HEK293 (cell line): ENCODE data around the gene HMX2.
A peak's percentile ranks its signal among the peaks of the same experiment; 100 is the strongest.

Experiments used
- CTCF ChIA-PET: fragments of 350-600 bp; formaldehyde crosslinking; extraction: SDS; loops from one replicate; lab custom pipeline; 2021; ENCODE audit warnings: antibody characterized with exemption; lab: Yijun Ruan, JAX
- POLR2A ChIA-PET: fragments of 300-600 bp; formaldehyde crosslinking; extraction: SDS; loops from one replicate; lab custom pipeline; 2020; ENCODE audit warnings: antibody characterized with exemption, inconsistent platforms; lab: Yijun Ruan, JAX
- H3K27ac ChIP-seq: fragments of 200-500 bp; sonication (Bioruptor generic); 2 replicates; pipeline ENCODE4 v1.5.1; 2014; ENCODE audit warnings: low read depth, low read length, control low read depth, inconsistent platforms; ENCODE audit errors: extremely low read depth
- H3K36me3 ChIP-seq, 2 experiments: fragments of 200-500 bp in 1 of 2; sonication (Bioruptor generic) in 1 of 2; 1 replicate in 1 of 2; 2 replicates in 1 of 2; pipeline ENCODE4 v1.5.1; 2014 to 2017; ENCODE audit warnings: inconsistent platforms in 2 of 2, low read length in 2 of 2; ENCODE audit not compliant: control insufficient read depth in 2 of 2, insufficient read depth in 1 of 2
- H3K4me1 ChIP-seq: fragments of 200-500 bp; sonication (Bioruptor generic); 2 replicates; pipeline ENCODE4 v1.5.1; 2014; ENCODE audit warnings: mild to moderate bottlenecking, low read length, inconsistent platforms; ENCODE audit not compliant: control insufficient read depth, insufficient read depth
- H3K4me3 ChIP-seq: 2 replicates; pipeline ENCODE4 v1.5.1; 2011; ENCODE audit warnings: low read depth, mild to moderate bottlenecking, control low read depth, low read length, moderate library complexity
- H3K9me3 ChIP-seq: fragments of 200-500 bp; sonication (Bioruptor generic); 2 replicates; pipeline ENCODE4 v1.5.1; 2014; ENCODE audit warnings: low read depth, low read length, inconsistent platforms; ENCODE audit not compliant: control insufficient read depth, insufficient read depth
- FEZF1 ChIP-seq: fragments of 450-650 bp; formaldehyde crosslinking; IDR thresholded peaks from 2 replicates; pipeline ENCODE4 v1.5.1; 2016; ENCODE audit warnings: missing biosample characterization, missing genetic modification characterization
- PRDM1 ChIP-seq: fragments of 450-650 bp; formaldehyde crosslinking; IDR thresholded peaks from 2 replicates; pipeline ENCODE4; 2016; ENCODE audit warnings: missing biosample characterization, missing genetic modification characterization
- PRDM2 ChIP-seq: fragments of 450-650 bp; formaldehyde crosslinking; IDR thresholded peaks from 2 replicates; pipeline ENCODE4 v1.5.1; 2016; ENCODE audit warnings: missing biosample characterization, missing genetic modification characterization, borderline replicate concordance
- TCF7L2 ChIP-seq: IDR thresholded peaks from 2 replicates; pipeline ENCODE4 v1.6.1; 2011; ENCODE audit warnings: low read depth, mild to moderate bottlenecking, inconsistent platforms, low read length, moderate library complexity, borderline replicate concordance
- TRIM28 ChIP-seq: IDR thresholded peaks from 2 replicates; pipeline ENCODE4 v1.6.1; 2011; ENCODE audit warnings: low read length, control low read depth, borderline replicate concordance
- ZIC2 ChIP-seq: fragments of 450-650 bp; formaldehyde crosslinking; IDR thresholded peaks from 2 replicates; pipeline ENCODE4 v1.5.1; 2016; ENCODE audit warnings: missing biosample characterization, missing genetic modification characterization
- ZNF157 ChIP-seq: fragments of 450-650 bp; formaldehyde crosslinking; IDR thresholded peaks from 2 replicates; pipeline ENCODE4 v1.5.1; 2016; ENCODE audit warnings: missing biosample characterization, missing genetic modification characterization
- ZNF202 ChIP-seq: fragments of 450-650 bp; formaldehyde crosslinking; IDR thresholded peaks from 2 replicates; pipeline ENCODE4 v1.5.1; 2016; ENCODE audit warnings: missing biosample characterization, missing genetic modification characterization, borderline replicate concordance
- ZNF302 ChIP-seq: fragments of 450-650 bp; formaldehyde crosslinking; IDR thresholded peaks from 2 replicates; pipeline ENCODE4 v1.5.1; 2016; ENCODE audit warnings: missing biosample characterization, missing genetic modification characterization, low read depth
- ZNF311 ChIP-seq: fragments of 450-650 bp; formaldehyde crosslinking; IDR thresholded peaks from 2 replicates; pipeline ENCODE4 v1.5.1; 2017; ENCODE audit warnings: missing biosample characterization, missing genetic modification characterization, borderline replicate concordance
- ZNF423 ChIP-seq: fragments of 450-650 bp; formaldehyde crosslinking; IDR thresholded peaks from 2 replicates; pipeline ENCODE4 v1.5.1; 2016; ENCODE audit warnings: missing biosample characterization, missing genetic modification characterization
- ZNF433 ChIP-seq: fragments of 450-650 bp; formaldehyde crosslinking; IDR thresholded peaks from 2 replicates; pipeline ENCODE4 v1.5.1; 2016; ENCODE audit warnings: missing biosample characterization, missing genetic modification characterization, low read depth
- ZNF473 ChIP-seq: fragments of 450-650 bp; formaldehyde crosslinking; IDR thresholded peaks from 2 replicates; pipeline ENCODE4 v1.5.1; 2017; ENCODE audit warnings: missing biosample characterization, missing genetic modification characterization
- ZNF501 ChIP-seq: fragments of 450-650 bp; formaldehyde crosslinking; IDR thresholded peaks from 2 replicates; pipeline ENCODE4 v1.5.1; 2016; ENCODE audit warnings: missing biosample characterization, missing genetic modification characterization
- ZNF510 ChIP-seq: fragments of 450-650 bp; formaldehyde crosslinking; IDR thresholded peaks from 2 replicates; pipeline ENCODE4 v1.5.1; 2018; ENCODE audit warnings: mild to moderate bottlenecking, missing genetic modification characterization, missing biosample characterization; ENCODE audit not compliant: insufficient replicate concordance
- ZNF692 ChIP-seq: fragments of 450-650 bp; formaldehyde crosslinking; IDR thresholded peaks from 2 replicates; pipeline ENCODE4 v1.5.1; 2016; ENCODE audit warnings: missing biosample characterization, missing genetic modification characterization
- ZNF785 ChIP-seq: fragments of 450-650 bp; formaldehyde crosslinking; IDR thresholded peaks from 2 replicates; pipeline ENCODE4 v1.5.1; 2016; ENCODE audit warnings: missing biosample characterization, missing genetic modification characterization
- ZNF792 ChIP-seq: fragments of 450-650 bp; formaldehyde crosslinking; IDR thresholded peaks from 2 replicates; pipeline ENCODE4 v1.5.1; 2016; ENCODE audit warnings: missing biosample characterization, missing genetic modification characterization
- ZSCAN30 ChIP-seq: fragments of 450-650 bp; IDR thresholded peaks from 2 replicates; pipeline ENCODE4 v1.5.1; 2018; ENCODE audit warnings: missing biosample characterization, mild to moderate bottlenecking, missing genetic modification characterization, moderate library complexity
- ZSCAN4 ChIP-seq: fragments of 450-650 bp; formaldehyde crosslinking; IDR thresholded peaks from 2 replicates; pipeline ENCODE4 v1.5.1; 2017; ENCODE audit warnings: missing biosample characterization, missing genetic modification characterization
- TF ChIP-seq, protein P1 (sequence below): fragments of 450-650 bp; formaldehyde crosslinking; IDR thresholded peaks from 2 replicates; pipeline ENCODE4 v1.5.1; 2016; ENCODE audit warnings: missing biosample characterization, missing genetic modification characterization

HMX2 gene

GRCh38 chr10:123101872-123102271, 46.1 kb upstream of the HMX2 start:
- H3K36me3 ChIP-seq = no peaks in the 10 kb centered on the region
- CTCF ChIA-PET = interaction anchor here (0.8 kb wide), 1 partner anchor 22 kb away, joined by 3 read pairs; no protein-coding TSS in a partner anchor
- H3K4me1 ChIP-seq = no peaks in the 10 kb centered on the region
- TF ChIP-seq TRIM28 (no peak), ZNF510 (tag by site-specific recombination) (no peak), ZNF501 (tag by site-specific recombination) (no peak), ZSCAN30 (tag by site-specific recombination) (no peak), ZNF785 (tag by site-specific recombination) (no peak), ZNF302 (tag by site-specific recombination) (no peak), FEZF1 (tag by site-specific recombination) (no peak), ZNF792 (tag by site-specific recombination) (no peak)
- no peaks in the 10 kb centered on the region for H3K9me3 ChIP-seq
- H3K4me3 ChIP-seq = no peak overlapping the region
- POLR2A ChIA-PET = no interaction called here
- H3K27ac ChIP-seq = no peak overlapping the region

GRCh38 chr10:123102673-123103072, 45.3 kb upstream of the HMX2 start:
- CTCF ChIA-PET = interaction anchor here (0.8 to 1.6 kb wide), 2 partner anchors 23 to 30 kb away, joined by 3 read pairs; no protein-coding TSS in a partner anchor

GRCh38 chr10:123103944-123104343, 44.0 kb upstream of the HMX2 start:
- H3K36me3 ChIP-seq = no peaks in the 10 kb centered on the region
- POLR2A ChIA-PET = no interaction called here
- no peak overlapping the region for H3K27ac ChIP-seq
- no peaks in the 10 kb centered on the region for H3K9me3 ChIP-seq
- H3K4me1 ChIP-seq = no peaks in the 10 kb centered on the region
- H3K4me3 ChIP-seq = no peak overlapping the region
- CTCF ChIA-PET = interaction anchor here (0.7 kb wide), 1 partner anchor 28 kb away, joined by 3 read pairs; no protein-coding TSS in a partner anchor
- TF ChIP-seq, protein P1, sequence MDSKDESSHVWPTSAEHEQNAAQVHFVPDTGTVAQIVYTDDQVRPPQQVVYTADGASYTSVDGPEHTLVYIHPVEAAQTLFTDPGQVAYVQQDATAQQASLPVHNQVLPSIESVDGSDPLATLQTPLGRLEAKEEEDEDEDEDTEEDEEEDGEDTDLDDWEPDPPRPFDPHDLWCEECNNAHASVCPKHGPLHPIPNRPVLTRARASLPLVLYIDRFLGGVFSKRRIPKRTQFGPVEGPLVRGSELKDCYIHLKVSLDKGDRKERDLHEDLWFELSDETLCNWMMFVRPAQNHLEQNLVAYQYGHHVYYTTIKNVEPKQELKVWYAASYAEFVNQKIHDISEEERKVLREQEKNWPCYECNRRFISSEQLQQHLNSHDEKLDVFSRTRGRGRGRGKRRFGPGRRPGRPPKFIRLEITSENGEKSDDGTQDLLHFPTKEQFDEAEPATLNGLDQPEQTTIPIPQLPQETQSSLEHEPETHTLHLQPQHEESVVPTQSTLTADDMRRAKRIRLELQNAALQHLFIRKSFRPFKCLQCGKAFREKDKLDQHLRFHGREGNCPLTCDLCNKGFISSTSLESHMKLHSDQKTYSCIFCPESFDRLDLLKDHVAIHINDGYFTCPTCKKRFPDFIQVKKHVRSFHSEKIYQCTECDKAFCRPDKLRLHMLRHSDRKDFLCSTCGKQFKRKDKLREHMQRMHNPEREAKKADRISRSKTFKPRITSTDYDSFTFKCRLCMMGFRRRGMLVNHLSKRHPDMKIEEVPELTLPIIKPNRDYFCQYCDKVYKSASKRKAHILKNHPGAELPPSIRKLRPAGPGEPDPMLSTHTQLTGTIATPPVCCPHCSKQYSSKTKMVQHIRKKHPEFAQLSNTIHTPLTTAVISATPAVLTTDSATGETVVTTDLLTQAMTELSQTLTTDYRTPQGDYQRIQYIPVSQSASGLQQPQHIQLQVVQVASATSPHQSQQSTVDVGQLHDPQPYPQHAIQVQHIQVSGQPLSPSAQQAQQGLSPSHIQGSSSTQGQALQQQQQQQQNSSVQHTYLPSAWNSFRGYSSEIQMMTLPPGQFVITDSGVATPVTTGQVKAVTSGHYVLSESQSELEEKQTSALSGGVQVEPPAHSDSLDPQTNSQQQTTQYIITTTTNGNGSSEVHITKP (tag by site-specific recombination) = no peak
- TF ChIP-seq ZNF311 (tag by site-specific recombination) (no peak), TCF7L2 (no peak), ZNF692 (no peak), PRDM2 (tag by site-specific recombination) (no peak), PRDM1 (tag by site-specific recombination) (no peak), ZNF157 (no peak), ZNF433 (tag by site-specific recombination) (no peak), ZSCAN4 (tag by site-specific recombination) (no peak)

More at GRCh38 chr10:123102673-123103072, 45.3 kb upstream of the HMX2 start:
- POLR2A ChIA-PET = no interaction called here
- H3K4me3 ChIP-seq = no peak overlapping the region
- no peaks in the 10 kb centered on the region for H3K9me3 ChIP-seq
- no peak overlapping the region for H3K27ac ChIP-seq
- TF ChIP-seq ZIC2 (tag by site-specific recombination) (peak; percentile 67), ZNF202 (tag by site-specific recombination) (no peak), ZNF423 (tag by site-specific recombination) (no peak), ZNF473 (tag by site-specific recombination) (no peak)
- H3K36me3 ChIP-seq = no peaks in the 10 kb centered on the region
- H3K4me1 ChIP-seq = no peaks in the 10 kb centered on the region
